Ramos (cell line): ENCODE data around the gene COPRS.

Experiments
- in situ Hi-C: fragments of 300-500 bp; cut with MboI; formaldehyde crosslinking; loops from one replicate; pipeline ENCODE4 v1.14.3; 2022; ENCODE audit warnings: low sequenced_read_pairs; ENCODE audit not compliant: unreplicated experiment

Gene COPRS

DNA sequence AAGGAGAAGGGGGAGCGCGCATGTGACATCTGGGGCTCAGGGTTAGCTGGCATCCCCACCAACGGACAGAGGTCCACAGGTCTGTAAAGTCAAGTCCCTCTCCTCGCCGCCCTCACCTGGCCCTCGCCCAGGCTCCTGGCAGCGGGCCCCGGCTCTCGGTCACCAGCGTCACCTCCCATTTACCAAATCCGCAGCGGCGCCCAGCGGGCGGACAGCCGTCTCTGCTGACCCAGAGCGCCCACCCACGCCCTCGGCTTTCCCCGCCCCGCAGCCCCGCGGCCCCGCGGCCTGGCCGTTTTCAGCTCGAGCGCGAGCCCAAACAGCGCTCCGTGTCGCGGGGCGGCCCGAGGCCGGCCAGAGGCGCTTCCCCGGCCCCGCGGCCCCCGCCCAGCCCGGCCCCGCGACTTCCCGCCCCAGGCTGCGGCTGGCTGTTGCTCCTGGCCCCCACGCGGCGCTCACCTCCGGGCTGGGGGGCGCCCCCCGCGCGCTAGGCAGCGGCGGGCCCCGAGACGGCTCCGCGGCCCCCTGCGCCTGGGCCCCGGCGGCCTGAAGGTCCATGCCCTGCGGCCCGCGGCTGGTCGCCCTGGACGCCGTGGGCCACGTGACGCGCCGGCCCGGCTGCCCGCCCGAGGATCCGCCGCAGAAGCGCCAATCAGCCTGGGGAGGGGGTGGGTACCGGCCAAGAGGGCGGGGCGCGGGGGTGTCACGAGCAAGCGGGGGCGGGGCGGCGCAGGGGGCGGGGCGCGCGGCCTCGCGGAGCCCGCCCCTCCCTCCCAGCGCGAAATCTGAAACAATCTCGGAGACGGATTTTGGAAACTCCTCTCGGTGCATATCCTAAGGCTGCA lies at the start of gene COPRS:
Gene COPRS, minus strand, starts transcription at position 603 of the 845 bp plus-strand sequence. Its CDS starts 45 bp downstream, at position 558.
- in situ Hi-C loops, result no loop called here

GRCh38 chr17:31908386-31908785 lies 49.3 kb upstream of the COPRS start:
- in situ Hi-C loops, result no loop called here

GRCh38 chr17:31907342-31907962 lies 48.4 kb upstream of the COPRS start:
- in situ Hi-C loops, result no loop called here

GRCh38 chr17:31903401-31903800 lies 44.4 kb upstream of the COPRS start:
- in situ Hi-C loops, result no loop called here

DNA sequence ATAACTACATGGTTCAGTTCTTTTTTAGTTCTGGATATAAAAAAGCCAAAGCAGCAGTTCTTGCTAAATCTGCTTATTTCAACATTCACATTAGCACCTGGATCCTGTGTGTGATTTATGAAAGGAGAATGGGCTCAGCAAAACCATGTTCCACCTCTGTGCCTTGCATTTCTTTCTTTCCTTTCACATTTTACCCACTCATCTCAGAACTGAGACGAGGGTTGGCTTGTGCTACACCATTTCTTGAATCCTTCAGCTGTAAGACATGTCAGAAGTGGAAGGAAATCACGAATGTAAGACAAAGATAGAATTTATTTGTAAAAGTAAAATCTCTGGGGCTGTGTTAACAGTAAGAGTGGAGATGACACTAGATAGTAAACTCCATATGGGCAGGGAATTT lies 43.6 kb upstream of the COPRS start:
- in situ Hi-C loops, result no loop called here

DNA sequence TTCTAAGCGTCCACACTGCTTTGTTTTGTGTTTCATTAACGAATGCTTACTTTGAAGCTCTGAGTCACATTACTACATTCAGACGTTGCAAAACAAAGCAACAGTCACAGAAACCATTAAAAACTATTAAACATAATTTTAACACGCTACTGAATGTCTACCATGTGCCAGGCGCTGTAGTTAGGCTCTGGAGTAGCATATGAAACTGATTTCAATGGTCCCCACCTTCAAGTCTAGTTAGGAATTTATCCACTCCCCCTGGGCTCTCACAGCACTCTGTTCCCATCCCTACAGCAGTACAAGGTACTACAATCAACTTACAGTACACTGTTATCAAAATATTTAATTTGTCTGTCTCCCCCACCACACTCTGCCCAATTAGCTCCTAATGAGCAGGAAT lies 41.8 kb upstream of the COPRS start:
- in situ Hi-C loops, result no loop called here

DNA sequence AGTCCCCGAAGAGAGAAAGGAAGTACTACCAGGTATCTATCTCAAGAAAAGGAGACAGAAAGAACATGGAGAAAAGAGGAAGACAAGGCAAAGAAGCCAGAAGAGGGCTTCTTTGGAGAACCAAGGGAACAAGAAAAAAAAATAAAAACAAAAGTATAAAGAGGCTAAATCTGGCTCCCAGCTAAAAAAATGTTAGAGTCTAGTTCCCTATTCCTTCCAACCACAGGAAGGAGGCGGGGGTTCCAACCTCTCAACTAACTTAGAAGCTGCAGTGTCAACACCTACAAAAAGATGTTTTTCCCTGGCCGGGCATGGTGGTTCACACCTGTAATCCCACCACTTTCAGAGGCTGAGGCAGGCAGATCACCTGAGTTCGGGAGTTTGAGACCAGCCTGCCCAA lies 29.1 kb upstream of the COPRS start:
- in situ Hi-C loops, result no loop called here

DNA sequence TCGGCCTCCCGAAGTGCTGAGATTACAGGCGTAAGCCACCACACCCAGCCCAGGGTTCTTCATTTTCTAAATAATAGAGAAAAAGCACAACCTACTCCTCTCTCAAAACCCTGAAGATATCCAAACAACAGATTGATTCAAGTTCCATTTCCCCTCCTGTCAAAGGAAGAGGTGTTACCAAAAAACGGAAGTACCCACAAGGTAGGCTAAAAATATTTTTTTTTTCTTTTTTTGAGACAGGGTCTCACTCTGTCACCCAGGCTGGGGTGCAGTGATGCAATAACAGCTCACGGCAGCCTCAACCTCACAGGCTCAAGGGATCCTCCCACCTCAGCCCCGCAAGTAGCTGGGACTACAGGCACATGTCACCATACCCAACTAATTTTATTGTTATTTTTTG lies 23.5 kb upstream of the COPRS start:
- in situ Hi-C loops, result no loop called here

DNA sequence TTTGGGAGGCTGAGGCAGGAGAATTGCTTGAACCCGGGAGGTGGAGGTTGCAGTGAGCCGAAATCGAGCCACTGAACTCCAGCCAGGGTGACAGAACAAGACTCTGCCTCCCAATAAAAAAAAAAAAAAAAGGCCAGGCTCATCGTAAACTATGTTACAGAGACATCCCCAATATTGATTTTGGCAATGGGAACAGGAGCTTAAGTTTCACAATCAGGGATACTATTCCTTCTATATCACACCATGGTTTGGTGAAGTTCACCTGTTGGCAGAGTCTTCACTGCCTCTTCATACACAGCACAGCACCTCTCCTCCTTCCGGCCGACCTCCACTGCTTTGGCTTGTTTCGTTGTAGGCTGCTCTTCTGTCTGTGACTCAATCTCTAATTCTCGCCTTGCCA lies 21.3 kb upstream of the COPRS start:
- in situ Hi-C loops, result no loop called here

- in situ Hi-C loops, result no loop called here
Observed at GRCh38 chr17:31878703-31879073, 19.6 kb upstream of the COPRS start.

DNA sequence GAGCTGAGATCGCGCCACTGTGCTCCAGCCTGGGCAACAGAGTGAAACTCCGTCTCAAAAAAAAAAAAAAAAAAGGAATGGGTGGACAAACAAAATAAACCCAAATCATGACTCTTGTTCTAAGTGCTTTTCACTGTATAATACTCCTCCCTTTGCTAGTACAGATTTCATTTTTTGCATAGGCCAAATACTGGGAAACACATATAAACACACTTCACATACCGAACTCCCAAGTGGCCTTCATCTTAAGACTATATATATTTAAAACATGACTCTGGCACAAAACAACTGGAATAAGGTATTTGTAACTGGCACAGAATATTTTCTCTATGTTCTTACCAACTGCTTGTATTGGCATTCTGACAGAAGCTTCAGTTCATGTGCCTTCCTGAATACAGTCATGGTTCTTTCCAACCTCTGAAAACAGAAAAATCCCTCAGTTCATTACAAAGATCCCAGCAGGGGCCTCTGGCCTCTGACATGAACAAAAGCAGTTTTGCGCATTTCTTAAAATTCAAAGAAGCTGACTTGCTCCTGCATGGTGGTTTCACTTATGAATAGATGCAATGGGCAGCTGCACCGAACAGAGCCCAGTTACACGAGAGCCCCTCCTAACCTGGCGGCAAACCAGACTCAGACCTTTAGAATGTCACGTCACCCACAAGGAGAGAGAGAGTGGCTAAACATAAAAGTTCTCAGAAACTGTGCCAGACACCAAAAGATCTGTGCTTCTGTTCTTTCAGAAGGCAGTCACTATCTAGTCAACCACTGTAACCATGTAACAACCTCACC lies 19.1 kb upstream of the COPRS start:
- in situ Hi-C loops, result no loop called here

- in situ Hi-C loops, result no loop called here
Observed at GRCh38 chr17:31877341-31877740, 18.3 kb upstream of the COPRS start.

DNA sequence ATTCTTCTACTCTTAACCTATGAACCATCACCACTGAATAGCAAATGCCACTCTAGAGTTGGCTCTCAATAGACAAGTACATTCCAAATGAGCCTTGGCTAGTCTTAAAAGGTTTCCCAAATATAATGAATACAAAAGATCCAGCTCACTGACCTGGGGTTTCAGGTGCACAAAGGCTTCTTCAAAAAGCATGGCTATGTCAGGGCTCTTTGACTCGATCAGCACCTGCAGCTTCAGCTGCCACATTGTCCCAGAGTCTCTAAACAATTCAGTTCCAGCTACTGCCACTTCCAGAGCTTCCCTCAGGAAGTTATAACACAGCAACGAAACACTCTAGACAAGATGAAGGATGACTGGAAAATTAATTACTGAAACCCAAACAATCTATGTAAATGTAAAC lies 16.0 kb upstream of the COPRS start:
- in situ Hi-C loops, result no loop called here

GRCh38 chr17:31869797-31870568 lies 10.9 kb upstream of the COPRS start:
- in situ Hi-C loops, result no loop called here

GRCh38 chr17:31869031-31869430 lies 10.0 kb upstream of the COPRS start:
- in situ Hi-C loops, result no loop called here

DNA sequence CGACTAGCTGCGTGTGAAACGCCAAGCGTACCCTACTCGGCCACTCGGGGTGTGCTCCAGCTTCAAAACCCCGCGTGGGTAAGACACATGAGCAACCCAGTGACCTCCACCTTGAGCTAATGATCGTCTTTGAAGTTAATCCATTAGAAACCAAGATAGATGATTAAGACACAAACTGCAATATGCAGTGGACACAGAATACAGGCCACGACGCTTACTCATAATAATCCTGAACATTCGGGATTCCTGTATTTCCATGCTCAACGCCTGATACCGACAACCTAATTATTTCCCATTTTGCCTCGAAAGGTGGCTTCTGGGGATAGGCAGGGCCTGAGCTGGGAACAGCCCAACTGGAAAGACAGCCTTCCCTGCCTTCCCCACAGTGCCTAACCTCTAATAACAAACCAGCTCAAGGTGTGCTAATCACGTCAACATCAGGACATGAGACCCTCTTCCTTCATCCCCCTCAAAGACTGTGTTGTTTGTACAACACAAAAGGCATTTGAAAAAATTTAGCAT lies 504 bp upstream of the COPRS start:
- in situ Hi-C loops, result no loop called here

- in situ Hi-C loops, result no loop called here
Observed at GRCh38 chr17:31857920-31858641, 963 bp downstream of the COPRS start.

DNA sequence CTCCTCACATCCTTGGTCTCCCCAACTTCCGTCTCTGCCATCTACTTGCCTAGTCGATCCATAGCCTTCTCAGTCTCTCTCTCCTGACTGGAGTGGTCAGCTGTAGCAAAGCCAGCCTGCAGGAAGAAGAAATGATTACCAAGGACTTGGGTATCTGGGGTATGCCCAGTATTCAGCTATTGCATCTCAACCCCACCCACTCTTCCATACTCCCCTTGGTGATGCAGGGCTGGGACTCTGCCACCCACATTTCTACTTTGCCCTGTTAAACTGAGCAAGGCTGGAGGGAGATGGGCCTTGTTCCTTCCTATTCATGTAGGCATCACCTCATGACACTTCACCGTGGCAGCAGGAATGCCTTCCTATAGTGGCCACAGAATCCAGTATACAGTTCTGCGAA lies 2.3 kb downstream of the COPRS start:
- in situ Hi-C loops, result no loop called here

DNA sequence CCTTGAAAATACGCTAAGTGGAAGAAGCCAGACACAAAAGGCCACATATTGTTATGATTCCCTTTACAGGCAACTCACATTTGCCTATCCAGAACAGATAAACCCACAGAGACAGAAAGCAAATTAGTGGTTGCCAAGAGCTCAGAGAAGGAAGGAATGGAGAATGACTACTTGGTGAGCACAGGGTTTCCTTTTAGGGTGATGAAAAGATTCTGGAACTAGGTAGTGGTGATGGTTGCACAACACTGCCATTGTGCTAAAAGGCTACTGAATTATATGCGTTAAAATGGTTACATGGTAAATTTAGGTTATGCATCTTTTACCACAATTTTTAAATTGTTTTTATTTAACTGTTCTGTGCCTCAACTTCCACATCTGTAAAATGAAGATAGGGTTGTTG lies 4.4 kb downstream of the COPRS start:
- in situ Hi-C loops, result no loop called here
